WTC11 (cell line): ENCODE measurements around the gene PXMP2. TPM values are rescaled to one million over a fixed set of nuclear protein-coding genes. Genes with fewer than 3 reads are reported as not detected.

Source experiments
- ATAC-seq: fragments of 200-7000 bp; cut with Tn5 transposase; 2 replicates; pipeline ENCODE4 v1.10.0; 2021; ENCODE audit warnings: mild to moderate bottlenecking, moderate library complexity
- CTCF ChIA-PET: fragments of 300-600 bp; sonication (Branson Sonifier 250); formaldehyde crosslinking; loops from one replicate; lab custom pipeline; 2021; ENCODE audit warnings: antibody characterized with exemption; lab: Charles Lee
- POLR2A ChIA-PET: fragments of 350-600 bp; sonication (Branson Sonifier 250); formaldehyde crosslinking; loops from one replicate; lab custom pipeline; 2021; ENCODE audit warnings: antibody characterized with exemption; lab: Charles Lee
- DNase-seq: peaks from one replicate; pipeline ENCODE4 v3.0.0; 2021; ENCODE audit warnings: low spot score
- H3K27ac Mint-ChIP-seq: 2 replicates; pipeline ENCODE4 v1.8.0; 2021; ENCODE audit warnings: mixed read lengths
- H3K27me3 Mint-ChIP-seq: 2 replicates; pipeline ENCODE4 v1.8.0; 2021; ENCODE audit warnings: low read depth, mild to moderate bottlenecking, moderate library complexity, mixed read lengths
- H3K36me3 Mint-ChIP-seq: 2 replicates; pipeline ENCODE4 v1.8.0; 2021; ENCODE audit warnings: mixed read lengths
- H3K4me1 Mint-ChIP-seq: 2 replicates; pipeline ENCODE4 v1.8.0; 2022; ENCODE audit warnings: mixed read lengths
- H3K4me3 Mint-ChIP-seq: 2 replicates; pipeline ENCODE4 v1.8.0; 2021; ENCODE audit warnings: mild to moderate bottlenecking, moderate library complexity, mixed read lengths
- H3K9me3 Mint-ChIP-seq: 2 replicates; pipeline ENCODE4 v1.8.0; 2021; ENCODE audit warnings: mixed read lengths
- CREM ChIP-seq: sonication (generic); formaldehyde crosslinking; IDR thresholded peaks from 2 replicates; pipeline ENCODE4 v1.8.1; 2022; ENCODE audit warnings: mild to moderate bottlenecking, missing genetic modification reagents, moderate library complexity
- FOXK1 ChIP-seq: sonication (generic); formaldehyde crosslinking; IDR thresholded peaks from 2 replicates; pipeline ENCODE4 v1.8.0; 2022; ENCODE audit warnings: mild to moderate bottlenecking, moderate library complexity, missing genetic modification reagents
- KAT7 ChIP-seq: sonication (generic); formaldehyde crosslinking; IDR thresholded peaks from 2 replicates; pipeline ENCODE4 v1.8.1; 2023; ENCODE audit warnings: missing genetic modification reagents, mild to moderate bottlenecking, borderline replicate concordance
- NFE2L1 ChIP-seq: sonication (generic); formaldehyde crosslinking; IDR thresholded peaks from 2 replicates; pipeline ENCODE4 v1.8.1; 2023; ENCODE audit warnings: missing genetic modification reagents
- PRRX2 ChIP-seq: fragments of 250-450 bp; sonication (Bioruptor Pico); IDR thresholded peaks from 2 replicates; pipeline ENCODE4 v1.8.0; 2021; ENCODE audit warnings: mild to moderate bottlenecking
- TEAD1 ChIP-seq: sonication (generic); formaldehyde crosslinking; IDR thresholded peaks from 2 replicates; pipeline ENCODE4 v1.8.0; 2022; ENCODE audit warnings: mild to moderate bottlenecking, missing genetic modification reagents
- ZNF121 ChIP-seq: sonication (generic); formaldehyde crosslinking; IDR thresholded peaks from 2 replicates; pipeline ENCODE4 v1.8.0; 2023; ENCODE audit warnings: missing genetic modification reagents
- ZNF138 ChIP-seq: sonication (generic); formaldehyde crosslinking; conservative IDR thresholded peaks from 2 replicates; pipeline ENCODE4 v1.8.1; 2022; ENCODE audit warnings: mild to moderate bottlenecking, moderate library complexity, missing genetic modification reagents
- ZNF232 ChIP-seq: sonication (generic); formaldehyde crosslinking; IDR thresholded peaks from 2 replicates; pipeline ENCODE4 v1.8.0; 2022; ENCODE audit warnings: mild to moderate bottlenecking, missing genetic modification reagents
- ZNF396 ChIP-seq: fragments of 250-450 bp; sonication (Bioruptor Pico); IDR thresholded peaks from 2 replicates; pipeline ENCODE4 v1.8.0; 2021; ENCODE audit warnings: mild to moderate bottlenecking, moderate library complexity, borderline replicate concordance
- ZNF416 ChIP-seq: fragments of 250-450 bp; sonication (Bioruptor Pico); IDR thresholded peaks from 2 replicates; pipeline ENCODE4 v1.9.0; 2021; ENCODE audit warnings: mild to moderate bottlenecking, inconsistent platforms
- total RNA-seq: library from RNA; stranded (reverse); gene quantifications from 3 replicates; pipeline ENCODE4 v1.2.3, GENCODE V29; 2021
- TF ChIP-seq, protein P1 (sequence below): sonication (generic); formaldehyde crosslinking; IDR thresholded peaks from 2 replicates; pipeline ENCODE4 v1.8.1; 2022; ENCODE audit warnings: low read depth, missing genetic modification reagents, borderline replicate concordance
- TF ChIP-seq, protein P2 (sequence below): sonication (generic); formaldehyde crosslinking; IDR thresholded peaks from 2 replicates; pipeline ENCODE4 v1.8.0; 2023; ENCODE audit warnings: missing genetic modification reagents, mild to moderate bottlenecking, borderline replicate concordance
- TF ChIP-seq, protein P3 (sequence below): sonication (generic); formaldehyde crosslinking; IDR thresholded peaks from 2 replicates; pipeline ENCODE4 v1.8.0; 2022; ENCODE audit warnings: mild to moderate bottlenecking, missing genetic modification reagents
- TF ChIP-seq, protein P4 (sequence below): sonication (generic); formaldehyde crosslinking; IDR thresholded peaks from 2 replicates; pipeline ENCODE4 v1.8.1; 2022; ENCODE audit warnings: mild to moderate bottlenecking, missing genetic modification reagents, moderate library complexity, borderline replicate concordance
- TF ChIP-seq, protein P5 (sequence below): sonication (generic); formaldehyde crosslinking; IDR thresholded peaks from 2 replicates; pipeline ENCODE4 v1.8.1; 2023; ENCODE audit warnings: mild to moderate bottlenecking, missing genetic modification reagents
- TF ChIP-seq, protein P6 (sequence below): sonication (generic); formaldehyde crosslinking; IDR thresholded peaks from 2 replicates; pipeline ENCODE4 v1.8.1; 2023; ENCODE audit warnings: mild to moderate bottlenecking, missing genetic modification reagents, moderate library complexity

Gene PXMP2
- total RNA-seq, 1 experiment from 2014 or later: 12.6 TPM

DNA sequence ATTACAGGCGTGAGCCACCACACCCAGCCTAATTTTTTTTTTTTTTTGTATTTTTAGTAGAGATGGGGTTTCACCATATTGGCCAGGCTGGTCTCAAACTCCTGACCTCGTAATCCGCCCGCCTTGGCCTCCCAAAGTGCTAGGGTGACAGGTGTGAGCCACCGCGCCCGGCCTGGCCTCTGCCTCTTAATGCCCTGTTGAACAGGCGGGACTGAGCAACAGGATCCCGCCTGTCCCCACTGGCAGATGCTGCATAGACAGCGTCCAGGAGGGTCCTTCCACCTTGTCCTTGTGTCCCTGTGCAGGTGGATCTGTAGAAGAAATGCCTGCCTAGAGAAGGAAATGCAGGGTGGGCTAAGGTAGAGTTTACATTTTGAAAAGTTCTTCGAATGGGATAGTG, 29.0 kb downstream of the PXMP2 start:
- TF ChIP-seq ZNF121: no peak
- TF ChIP-seq NFE2L1 (CRISPR knock-in tag): no peak
- TF ChIP-seq ZNF396 (CRISPR knock-in tag): no peak
- TF ChIP-seq, protein P1, sequence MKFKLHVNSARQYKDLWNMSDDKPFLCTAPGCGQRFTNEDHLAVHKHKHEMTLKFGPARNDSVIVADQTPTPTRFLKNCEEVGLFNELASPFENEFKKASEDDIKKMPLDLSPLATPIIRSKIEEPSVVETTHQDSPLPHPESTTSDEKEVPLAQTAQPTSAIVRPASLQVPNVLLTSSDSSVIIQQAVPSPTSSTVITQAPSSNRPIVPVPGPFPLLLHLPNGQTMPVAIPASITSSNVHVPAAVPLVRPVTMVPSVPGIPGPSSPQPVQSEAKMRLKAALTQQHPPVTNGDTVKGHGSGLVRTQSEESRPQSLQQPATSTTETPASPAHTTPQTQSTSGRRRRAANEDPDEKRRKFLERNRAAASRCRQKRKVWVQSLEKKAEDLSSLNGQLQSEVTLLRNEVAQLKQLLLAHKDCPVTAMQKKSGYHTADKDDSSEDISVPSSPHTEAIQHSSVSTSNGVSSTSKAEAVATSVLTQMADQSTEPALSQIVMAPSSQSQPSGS (CRISPR knock-in tag): no peak
- TF ChIP-seq TEAD1 (CRISPR knock-in tag): no peak
- TF ChIP-seq, protein P2, sequence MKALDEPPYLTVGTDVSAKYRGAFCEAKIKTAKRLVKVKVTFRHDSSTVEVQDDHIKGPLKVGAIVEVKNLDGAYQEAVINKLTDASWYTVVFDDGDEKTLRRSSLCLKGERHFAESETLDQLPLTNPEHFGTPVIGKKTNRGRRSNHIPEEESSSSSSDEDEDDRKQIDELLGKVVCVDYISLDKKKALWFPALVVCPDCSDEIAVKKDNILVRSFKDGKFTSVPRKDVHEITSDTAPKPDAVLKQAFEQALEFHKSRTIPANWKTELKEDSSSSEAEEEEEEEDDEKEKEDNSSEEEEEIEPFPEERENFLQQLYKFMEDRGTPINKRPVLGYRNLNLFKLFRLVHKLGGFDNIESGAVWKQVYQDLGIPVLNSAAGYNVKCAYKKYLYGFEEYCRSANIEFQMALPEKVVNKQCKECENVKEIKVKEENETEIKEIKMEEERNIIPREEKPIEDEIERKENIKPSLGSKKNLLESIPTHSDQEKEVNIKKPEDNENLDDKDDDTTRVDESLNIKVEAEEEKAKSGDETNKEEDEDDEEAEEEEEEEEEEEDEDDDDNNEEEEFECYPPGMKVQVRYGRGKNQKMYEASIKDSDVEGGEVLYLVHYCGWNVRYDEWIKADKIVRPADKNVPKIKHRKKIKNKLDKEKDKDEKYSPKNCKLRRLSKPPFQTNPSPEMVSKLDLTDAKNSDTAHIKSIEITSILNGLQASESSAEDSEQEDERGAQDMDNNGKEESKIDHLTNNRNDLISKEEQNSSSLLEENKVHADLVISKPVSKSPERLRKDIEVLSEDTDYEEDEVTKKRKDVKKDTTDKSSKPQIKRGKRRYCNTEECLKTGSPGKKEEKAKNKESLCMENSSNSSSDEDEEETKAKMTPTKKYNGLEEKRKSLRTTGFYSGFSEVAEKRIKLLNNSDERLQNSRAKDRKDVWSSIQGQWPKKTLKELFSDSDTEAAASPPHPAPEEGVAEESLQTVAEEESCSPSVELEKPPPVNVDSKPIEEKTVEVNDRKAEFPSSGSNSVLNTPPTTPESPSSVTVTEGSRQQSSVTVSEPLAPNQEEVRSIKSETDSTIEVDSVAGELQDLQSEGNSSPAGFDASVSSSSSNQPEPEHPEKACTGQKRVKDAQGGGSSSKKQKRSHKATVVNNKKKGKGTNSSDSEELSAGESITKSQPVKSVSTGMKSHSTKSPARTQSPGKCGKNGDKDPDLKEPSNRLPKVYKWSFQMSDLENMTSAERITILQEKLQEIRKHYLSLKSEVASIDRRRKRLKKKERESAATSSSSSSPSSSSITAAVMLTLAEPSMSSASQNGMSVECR (CRISPR knock-in tag): no peak
- TF ChIP-seq ZNF416 (CRISPR knock-in tag): no peak
- TF ChIP-seq, protein P3, sequence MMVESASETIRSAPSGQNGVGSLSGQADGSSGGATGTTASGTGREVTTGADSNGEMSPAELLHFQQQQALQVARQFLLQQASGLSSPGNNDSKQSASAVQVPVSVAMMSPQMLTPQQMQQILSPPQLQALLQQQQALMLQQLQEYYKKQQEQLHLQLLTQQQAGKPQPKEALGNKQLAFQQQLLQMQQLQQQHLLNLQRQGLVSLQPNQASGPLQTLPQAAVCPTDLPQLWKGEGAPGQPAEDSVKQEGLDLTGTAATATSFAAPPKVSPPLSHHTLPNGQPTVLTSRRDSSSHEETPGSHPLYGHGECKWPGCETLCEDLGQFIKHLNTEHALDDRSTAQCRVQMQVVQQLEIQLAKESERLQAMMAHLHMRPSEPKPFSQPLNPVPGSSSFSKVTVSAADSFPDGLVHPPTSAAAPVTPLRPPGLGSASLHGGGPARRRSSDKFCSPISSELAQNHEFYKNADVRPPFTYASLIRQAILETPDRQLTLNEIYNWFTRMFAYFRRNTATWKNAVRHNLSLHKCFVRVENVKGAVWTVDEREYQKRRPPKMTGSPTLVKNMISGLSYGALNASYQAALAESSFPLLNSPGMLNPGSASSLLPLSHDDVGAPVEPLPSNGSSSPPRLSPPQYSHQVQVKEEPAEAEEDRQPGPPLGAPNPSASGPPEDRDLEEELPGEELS: no peak
- TF ChIP-seq, protein P4, sequence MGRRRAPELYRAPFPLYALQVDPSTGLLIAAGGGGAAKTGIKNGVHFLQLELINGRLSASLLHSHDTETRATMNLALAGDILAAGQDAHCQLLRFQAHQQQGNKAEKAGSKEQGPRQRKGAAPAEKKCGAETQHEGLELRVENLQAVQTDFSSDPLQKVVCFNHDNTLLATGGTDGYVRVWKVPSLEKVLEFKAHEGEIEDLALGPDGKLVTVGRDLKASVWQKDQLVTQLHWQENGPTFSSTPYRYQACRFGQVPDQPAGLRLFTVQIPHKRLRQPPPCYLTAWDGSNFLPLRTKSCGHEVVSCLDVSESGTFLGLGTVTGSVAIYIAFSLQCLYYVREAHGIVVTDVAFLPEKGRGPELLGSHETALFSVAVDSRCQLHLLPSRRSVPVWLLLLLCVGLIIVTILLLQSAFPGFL (CRISPR knock-in tag): no peak
- TF ChIP-seq FOXK1 (CRISPR knock-in tag): no peak
- TF ChIP-seq, protein P5, sequence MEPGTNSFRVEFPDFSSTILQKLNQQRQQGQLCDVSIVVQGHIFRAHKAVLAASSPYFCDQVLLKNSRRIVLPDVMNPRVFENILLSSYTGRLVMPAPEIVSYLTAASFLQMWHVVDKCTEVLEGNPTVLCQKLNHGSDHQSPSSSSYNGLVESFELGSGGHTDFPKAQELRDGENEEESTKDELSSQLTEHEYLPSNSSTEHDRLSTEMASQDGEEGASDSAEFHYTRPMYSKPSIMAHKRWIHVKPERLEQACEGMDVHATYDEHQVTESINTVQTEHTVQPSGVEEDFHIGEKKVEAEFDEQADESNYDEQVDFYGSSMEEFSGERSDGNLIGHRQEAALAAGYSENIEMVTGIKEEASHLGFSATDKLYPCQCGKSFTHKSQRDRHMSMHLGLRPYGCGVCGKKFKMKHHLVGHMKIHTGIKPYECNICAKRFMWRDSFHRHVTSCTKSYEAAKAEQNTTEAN (CRISPR knock-in tag): no peak
- TF ChIP-seq ZNF138: no peak
- no peak for TF ChIP-seq KAT7
- TF ChIP-seq, protein P6, sequence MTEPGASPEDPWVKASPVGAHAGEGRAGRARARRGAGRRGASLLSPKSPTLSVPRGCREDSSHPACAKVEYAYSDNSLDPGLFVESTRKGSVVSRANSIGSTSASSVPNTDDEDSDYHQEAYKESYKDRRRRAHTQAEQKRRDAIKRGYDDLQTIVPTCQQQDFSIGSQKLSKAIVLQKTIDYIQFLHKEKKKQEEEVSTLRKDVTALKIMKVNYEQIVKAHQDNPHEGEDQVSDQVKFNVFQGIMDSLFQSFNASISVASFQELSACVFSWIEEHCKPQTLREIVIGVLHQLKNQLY (CRISPR knock-in tag): no peak
- TF ChIP-seq ZNF232 (CRISPR knock-in tag): no peak
- no peak for TF ChIP-seq CREM
- no peak for TF ChIP-seq PRRX2 (CRISPR knock-in tag)
- ChIA-PET CTCF (no interaction called here), POLR2A (no interaction called here)
- Mint-ChIP-seq H3K27ac (no peak overlapping the region), H3K36me3 (peaks cover 41% of the 10 kb centered on the region), H3K27me3 (no peaks in the 10 kb centered on the region), H3K4me1 (0 out of 2 replicates have a peak, but pooled peaks cover 4% of the 10 kb centered on the region), H3K9me3 (no peaks in the 10 kb centered on the region), H3K4me3 (no peak overlapping the region)
- DNase-seq (no peak), ATAC-seq (no peak)
